Mononuclear cell (primary cell): ENCODE measurements around the gene IFT25. TPM values are rescaled to one million over a fixed set of nuclear protein-coding genes. Genes with fewer than 3 reads are reported as not detected.
"Not testable (repeated sequence)": the region's sequence is repeated elsewhere in the genome, so short reads cannot be mapped to it uniquely, and the experiment has no call there.

Experiments used
- H3K27me3 ChIP-seq: 2 replicates; pipeline ENCODE4 v1.6.0; 2011; ENCODE audit warnings: low read length, control low read depth; ENCODE audit not compliant: insufficient read depth
- H3K4me1 ChIP-seq: 2 replicates; pipeline ENCODE4 v1.5.1; 2011; ENCODE audit warnings: mild to moderate bottlenecking, low read length, control low read depth; ENCODE audit not compliant: insufficient read depth
- H3K4me3 ChIP-seq: 2 replicates; pipeline ENCODE4 v1.5.1; 2011; ENCODE audit warnings: mild to moderate bottlenecking, low read length, moderate library complexity
- H3K9me3 ChIP-seq: 2 replicates; pipeline ENCODE4 v1.5.1; 2011; ENCODE audit warnings: low read depth, mild to moderate bottlenecking, control low read depth, low read length
- total RNA-seq: library from RNA; depleted of rRNA; stranded (reverse); fragments of >200 nt; gene quantifications from one replicate; pipeline ENCODE4 v1.2.3, GENCODE V29; 2012

Gene IFT25
- total RNA-seq = 16.3 TPM

DNA sequence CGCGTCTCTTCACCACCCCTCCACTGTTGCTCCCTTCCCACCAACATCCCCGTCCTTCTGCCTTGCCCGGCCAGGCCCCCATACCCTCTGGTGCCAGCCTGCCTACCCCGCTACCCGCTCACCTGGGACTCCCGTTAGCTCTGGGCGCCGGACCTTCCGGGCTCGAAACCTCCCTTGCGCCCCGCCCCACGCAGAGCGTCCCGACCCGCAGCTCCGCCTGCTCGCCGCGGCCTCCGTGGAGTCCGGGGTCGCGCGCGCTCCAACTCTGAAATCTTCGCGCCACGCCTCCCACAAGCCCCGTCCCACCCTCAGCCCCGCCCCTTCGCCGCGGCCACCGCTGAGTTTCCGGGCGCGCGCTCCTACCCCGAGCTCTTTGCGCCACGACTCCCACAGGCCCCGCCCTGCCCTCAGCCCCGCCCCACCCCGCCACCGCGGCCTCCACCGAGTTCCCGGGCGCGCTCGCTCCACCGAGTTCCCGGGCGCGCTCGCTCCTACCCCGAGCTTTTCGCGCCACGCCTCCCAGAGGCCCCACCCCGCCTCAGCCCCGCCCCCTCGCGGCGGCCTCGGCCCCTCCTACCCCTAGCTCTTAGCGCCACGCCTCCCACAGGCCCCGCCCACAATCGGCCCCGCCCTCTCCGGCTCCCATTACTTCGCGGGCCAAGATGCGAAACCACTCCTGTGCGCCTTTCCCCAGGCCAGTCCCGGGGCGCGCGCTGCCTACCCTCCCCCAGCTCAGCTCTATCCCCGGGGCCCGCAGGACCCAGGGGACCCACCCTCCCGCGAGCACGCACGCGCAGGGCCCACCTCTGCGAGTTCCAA, at the start of gene IFT25:
IFT25 (minus strand) TSS at position 267 of the 819 bp plus-strand sequence. CDS start 5,617 bp downstream, outside the sequence.
- no peaks in the 10 kb centered on the region for H3K27me3 ChIP-seq
- peak within 1 kb of the TSS; percentile 79 for H3K4me3 ChIP-seq
- no peaks in the 10 kb centered on the region for H3K9me3 ChIP-seq
- H3K4me1 ChIP-seq = peaks cover 25% of the 10 kb centered on the region

DNA sequence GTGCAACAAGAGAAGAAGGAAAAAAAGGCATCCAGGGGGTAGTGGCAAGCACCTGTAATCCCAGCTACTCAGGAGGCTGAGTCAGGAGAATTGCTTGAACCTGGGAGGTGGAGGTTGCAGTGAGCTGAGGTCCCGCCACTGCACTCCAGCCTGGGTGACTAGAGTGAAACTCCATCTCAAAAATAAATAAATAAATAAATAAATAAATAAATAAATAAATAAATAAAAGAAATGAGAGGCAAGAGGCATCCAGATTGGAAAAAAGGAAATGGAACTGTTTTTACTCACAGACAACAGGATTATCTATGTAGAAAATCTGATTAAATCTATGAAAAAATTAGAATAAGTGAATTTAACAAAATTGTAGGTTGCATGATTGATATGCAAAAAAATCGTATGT, 49.0 kb upstream of the IFT25 start:
- not testable (repeated sequence) for H3K4me3 ChIP-seq, H3K27me3 ChIP-seq, H3K9me3 ChIP-seq, H3K4me1 ChIP-seq

DNA sequence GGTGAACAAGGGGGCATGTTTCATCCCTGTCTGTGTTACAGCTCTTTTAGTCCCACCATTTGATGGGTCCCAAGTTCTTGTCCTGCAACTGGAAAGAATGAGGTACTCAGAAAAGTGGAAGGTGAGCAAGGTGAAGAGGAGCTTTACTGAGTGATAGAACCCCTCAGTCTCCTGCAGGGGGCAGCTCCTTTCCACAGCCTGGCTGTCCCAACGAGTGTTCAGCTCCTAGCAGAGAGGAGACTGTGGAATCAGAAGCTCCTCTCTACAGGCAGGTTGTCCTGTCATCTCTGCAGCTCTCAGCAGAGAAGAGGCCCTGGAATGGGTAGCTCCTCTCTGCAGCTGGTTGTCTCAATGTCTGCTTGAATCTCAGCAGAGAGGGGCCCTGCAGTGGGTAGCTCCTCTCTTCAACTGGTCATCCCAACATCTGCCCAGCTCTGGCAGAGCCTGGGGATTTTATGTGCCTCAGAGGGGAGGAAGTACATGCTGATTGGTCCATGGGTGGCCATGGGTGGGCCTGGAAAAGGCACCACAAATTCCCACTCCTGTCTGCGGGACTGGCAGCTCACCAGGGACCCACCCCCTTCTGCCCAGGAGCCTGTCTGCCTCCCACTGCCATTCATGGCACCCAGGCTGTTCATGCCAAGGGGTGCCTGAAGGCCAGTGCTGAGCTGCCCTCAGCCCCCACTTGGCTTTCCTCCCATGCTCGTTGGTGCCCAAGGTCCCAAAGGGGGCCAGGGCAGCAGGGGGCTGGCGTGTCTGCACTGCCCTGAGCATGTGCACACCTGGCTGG, 46.8 kb upstream of the IFT25 start:
- no peaks in the 10 kb centered on the region for H3K27me3 ChIP-seq
- H3K4me3 ChIP-seq = no peak overlapping the region
- H3K4me1 ChIP-seq = no peaks in the 10 kb centered on the region
- H3K9me3 ChIP-seq = no peaks in the 10 kb centered on the region

DNA sequence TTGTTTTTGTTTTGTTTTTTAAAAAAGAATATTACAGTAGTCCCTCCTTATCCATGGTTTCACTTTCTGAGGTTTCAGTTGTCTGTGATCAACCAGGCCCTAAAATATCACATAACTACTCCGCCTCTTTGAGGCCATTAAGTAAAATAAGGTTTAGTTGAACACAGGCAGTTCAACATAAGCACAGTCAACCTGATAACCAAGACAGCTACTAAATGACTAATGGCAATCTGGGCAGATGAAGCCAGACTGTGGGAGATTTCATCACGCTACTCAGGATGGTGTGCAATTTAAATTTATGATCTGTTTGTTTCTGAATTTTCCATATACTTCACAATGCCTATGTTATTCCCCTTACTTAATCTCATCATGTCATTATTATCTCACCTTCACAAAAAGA, 42.4 kb upstream of the IFT25 start:
- H3K4me3 ChIP-seq = no peak overlapping the region
- no peaks in the 10 kb centered on the region for H3K9me3 ChIP-seq
- H3K4me1 ChIP-seq = no peaks in the 10 kb centered on the region
- no peaks in the 10 kb centered on the region for H3K27me3 ChIP-seq

DNA sequence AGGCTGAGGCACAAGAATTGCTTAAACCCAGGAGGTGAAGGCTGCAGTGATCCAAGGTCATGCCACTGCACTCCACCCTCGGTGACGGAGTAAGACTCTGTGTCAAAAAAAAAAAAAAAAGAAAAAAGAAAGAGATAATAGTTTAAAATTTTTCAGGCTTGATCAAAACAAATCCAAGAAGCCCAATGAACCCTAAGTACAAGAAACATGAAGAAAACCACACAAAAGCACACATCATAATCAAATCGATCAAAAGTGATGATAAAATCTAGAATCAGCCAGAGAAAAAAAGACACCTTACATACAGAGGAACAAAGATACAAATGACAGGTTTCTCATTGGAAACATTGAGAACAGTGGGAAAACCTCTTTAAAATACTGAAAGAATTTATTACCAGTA, 41.0 kb upstream of the IFT25 start:
- Histone ChIP-seq H3K9me3 (no peaks in the 10 kb centered on the region), H3K4me3 (no peak overlapping the region), H3K27me3 (no peaks in the 10 kb centered on the region), H3K4me1 (peaks cover 7% of the 10 kb centered on the region)

DNA sequence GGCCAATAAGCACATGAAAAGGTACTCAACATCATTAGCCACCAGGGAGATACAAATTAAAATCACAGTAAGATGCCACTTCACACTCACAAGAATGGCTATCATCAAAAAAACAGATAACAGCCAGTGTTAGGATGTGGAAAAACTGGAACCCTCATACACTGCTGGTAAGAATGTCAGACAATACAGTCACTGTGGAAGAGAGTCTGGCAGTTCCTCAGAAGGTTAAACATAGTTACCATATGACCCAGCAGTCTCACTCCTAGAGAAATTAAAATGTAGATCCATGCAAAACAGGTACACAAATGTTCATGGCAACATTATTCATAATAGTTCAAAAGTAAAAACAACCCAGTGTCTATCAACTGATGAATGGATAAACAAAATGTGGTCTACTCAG, 39.2 kb upstream of the IFT25 start:
- no peaks in the 10 kb centered on the region for H3K9me3 ChIP-seq
- H3K27me3 ChIP-seq = no peaks in the 10 kb centered on the region

DNA sequence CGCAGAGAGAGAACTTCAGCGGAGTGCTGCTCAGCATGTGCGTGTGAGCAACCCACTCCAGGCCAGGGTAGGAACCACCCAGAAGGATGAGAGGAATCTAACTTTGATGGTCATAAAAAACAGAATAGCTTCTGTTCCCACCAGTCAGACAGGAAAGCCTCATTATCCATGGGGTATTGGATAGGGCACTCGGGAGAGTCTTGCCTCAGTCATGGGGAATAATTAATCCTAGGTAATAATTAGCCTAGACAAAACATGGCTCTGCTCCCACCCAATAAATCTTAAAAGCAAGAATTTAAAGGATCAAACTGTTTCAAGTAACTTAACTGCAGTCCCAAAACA, 37.2 kb upstream of the IFT25 start:
- Histone ChIP-seq H3K27me3 (no peaks in the 10 kb centered on the region), H3K9me3 (no peaks in the 10 kb centered on the region), H3K4me3 (no peak overlapping the region), H3K4me1 (peaks cover 7% of the 10 kb centered on the region)

More for the DNA sequence above, 39.2 kb upstream of the IFT25 start:
- Histone ChIP-seq H3K4me3 (no peak overlapping the region), H3K4me1 (peaks cover 7% of the 10 kb centered on the region)

DNA sequence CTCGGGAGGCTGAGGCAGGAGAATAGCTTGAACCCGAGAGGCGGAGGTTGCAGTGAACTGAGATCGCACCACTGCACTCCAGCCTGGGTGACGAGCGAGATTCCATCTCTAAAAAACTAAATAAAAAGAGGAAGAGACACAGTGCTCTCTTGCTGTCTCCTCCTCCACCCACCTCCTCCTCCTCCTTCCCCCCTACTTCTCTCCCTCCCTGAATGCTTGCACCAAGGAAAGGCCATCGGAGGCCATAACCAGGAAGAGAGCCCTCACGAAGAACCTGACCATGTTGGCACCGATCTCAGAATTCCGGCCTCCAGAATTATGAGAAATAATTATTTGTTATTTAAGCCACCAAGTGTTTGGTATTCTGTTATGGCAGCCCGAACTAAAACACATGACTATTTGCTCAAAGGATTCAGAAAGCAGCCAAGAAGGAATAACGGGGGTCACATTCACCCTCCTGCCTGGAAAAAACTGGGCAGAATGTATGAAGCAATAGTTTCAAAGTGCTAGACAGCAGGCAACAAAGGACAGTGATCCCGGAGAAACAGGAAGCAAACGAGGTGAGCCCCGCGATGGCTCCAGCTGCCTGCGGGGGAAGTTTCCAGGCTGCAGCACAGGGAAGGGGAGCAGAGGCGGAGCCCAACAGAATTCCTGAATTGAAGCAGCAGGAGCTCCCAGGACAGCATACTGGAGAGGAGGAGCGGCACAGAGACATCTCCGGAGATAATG, 36.7 kb upstream of the IFT25 start:
- Histone ChIP-seq H3K4me1 (peaks cover 7% of the 10 kb centered on the region), H3K27me3 (no peaks in the 10 kb centered on the region), H3K4me3 (peak overlapping the region; percentile 37), H3K9me3 (no peaks in the 10 kb centered on the region)

DNA sequence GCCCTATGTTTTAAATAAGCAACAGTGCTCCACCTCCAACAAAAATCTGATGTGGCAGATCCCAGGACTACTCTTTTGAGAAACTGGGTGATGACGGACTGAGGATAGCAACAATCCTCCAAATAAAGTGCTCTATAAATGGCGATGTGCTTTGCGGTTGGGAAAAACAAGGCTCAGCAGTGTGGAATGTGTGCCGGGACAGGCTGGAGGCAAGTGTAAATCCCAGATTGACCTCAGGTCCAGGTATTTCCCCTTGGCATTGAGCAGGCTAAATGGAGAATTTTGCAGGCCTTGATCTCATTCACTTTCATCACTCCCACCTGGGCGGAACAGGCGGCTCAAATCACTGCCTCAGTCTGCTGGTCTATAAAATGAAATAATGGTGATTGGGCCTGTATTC, 35.7 kb upstream of the IFT25 start:
- Histone ChIP-seq H3K27me3 (no peaks in the 10 kb centered on the region), H3K4me1 (peaks cover 7% of the 10 kb centered on the region), H3K9me3 (no peaks in the 10 kb centered on the region), H3K4me3 (no peak overlapping the region)

DNA sequence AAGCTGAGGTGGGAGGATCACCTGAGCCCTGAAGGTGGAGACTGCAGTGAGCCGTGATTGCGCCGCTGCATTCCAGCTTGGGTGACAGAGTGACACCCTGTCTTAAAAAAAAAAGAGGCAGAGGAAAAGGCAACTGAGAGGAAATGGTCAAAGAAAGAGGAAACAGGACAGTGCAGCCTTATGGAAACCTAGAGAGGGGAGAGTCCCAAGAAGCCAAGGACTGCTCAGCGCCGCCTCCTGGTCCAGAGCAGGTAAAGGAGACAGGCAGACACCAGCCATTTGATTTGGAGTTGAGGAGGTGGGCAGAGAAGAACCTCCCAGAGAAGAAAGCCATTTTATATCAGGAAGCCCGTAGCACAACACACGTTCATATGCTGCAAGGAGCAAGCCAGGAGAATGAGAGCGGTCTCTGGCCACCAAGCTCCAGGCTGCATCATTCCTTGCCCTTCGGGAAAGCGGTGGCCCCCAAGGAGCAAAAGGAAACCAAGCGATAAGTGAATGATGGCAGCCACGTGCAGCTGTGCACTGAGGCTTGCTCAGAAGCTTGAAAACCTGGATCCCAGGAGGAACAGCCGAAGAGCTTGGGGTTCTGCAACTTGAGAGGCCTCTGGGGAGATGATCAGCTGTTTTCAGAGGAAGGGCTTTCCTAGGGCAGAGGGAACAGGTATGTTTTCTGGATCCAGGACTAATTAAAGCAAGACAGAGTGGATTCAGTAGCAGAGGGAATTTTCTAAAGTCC, 34.4 kb upstream of the IFT25 start:
- Histone ChIP-seq H3K9me3 (no peaks in the 10 kb centered on the region), H3K4me3 (no peak overlapping the region), H3K4me1 (peaks cover 7% of the 10 kb centered on the region)

DNA sequence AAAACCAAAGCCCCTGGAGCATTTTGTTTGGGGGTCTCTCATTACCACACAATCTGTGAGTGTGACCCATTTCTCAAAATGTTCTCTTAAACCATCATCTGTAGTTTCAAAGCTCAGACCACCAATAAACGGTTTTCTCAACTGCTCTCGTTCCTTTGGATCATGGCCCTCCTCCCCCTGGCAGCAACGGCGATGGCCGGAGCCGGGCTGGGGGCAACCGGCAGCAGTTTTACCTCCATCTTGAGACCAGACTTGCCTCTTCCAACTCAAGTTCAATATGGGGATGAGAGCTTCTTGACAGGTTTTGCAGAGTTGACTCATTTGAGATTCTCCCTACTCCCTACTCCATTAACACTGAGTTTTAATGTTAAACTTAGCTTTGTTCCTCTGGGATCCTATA, 30.4 kb upstream of the IFT25 start:
- Histone ChIP-seq H3K4me3 (no peak overlapping the region), H3K4me1 (no peaks in the 10 kb centered on the region), H3K9me3 (no peaks in the 10 kb centered on the region), H3K27me3 (no peaks in the 10 kb centered on the region)

More for the DNA sequence above, 34.4 kb upstream of the IFT25 start:
- no peaks in the 10 kb centered on the region for H3K27me3 ChIP-seq

DNA sequence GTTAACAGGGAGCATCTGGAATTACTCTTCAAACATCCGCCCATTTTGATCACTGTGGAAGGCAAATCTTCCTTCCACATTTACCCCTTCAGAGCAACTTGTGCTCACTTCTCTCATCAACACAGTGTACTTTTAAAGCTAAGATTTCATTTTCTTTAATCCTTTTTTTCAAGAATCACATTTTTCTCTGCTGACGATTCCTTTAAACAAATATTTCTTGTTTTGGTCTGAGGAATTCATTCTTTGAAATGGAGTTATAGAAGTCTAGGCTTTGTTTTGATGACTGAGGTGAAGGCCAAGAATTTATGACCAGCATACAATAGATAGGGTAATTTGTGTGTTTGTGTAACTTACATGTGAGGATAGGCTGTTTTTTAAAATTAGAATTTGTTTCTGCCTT, 26.2 kb upstream of the IFT25 start:
- Histone ChIP-seq H3K9me3 (no peaks in the 10 kb centered on the region), H3K4me1 (no peaks in the 10 kb centered on the region), H3K27me3 (no peaks in the 10 kb centered on the region), H3K4me3 (no peak overlapping the region)

DNA sequence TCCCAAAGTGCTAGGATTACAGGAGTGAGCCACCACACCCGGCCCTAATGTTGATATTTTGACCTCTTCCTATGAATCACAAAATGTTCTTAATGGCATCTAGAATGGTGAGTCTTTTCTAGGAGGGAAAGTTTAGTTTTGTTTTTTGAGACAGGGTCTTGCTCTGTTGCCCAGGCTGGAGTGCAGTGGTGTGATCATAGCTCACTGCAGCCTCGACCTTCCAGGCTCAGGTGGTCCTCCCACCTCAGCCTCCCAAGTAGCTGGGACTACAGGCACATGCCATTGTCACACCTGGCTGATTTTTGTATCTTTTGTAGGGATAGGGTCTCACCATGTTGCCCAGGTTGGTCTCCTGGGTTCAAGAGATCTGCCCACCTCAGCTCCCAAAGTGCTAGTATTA, 23.8 kb upstream of the IFT25 start:
- not testable (repeated sequence) for H3K4me3 ChIP-seq

DNA sequence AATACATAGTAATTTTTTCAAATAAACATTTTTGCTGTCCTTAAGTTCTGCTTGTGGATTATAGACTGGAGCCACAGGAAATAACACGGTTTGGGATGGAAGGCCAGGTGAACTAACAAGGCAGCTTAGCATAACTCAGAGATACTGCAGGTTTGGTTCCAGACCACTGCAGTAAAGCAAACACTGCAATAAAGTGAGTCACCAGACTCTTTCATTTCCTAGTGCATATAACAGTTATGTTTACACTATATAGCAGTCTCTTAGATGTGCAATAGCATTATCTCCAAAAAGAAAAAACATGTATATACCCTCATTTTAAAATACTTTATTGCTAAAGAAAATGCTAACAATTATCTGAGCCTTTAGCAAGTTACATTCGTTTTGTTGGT, 22.6 kb upstream of the IFT25 start:
- H3K27me3 ChIP-seq = no peaks in the 10 kb centered on the region
- H3K4me3 ChIP-seq = no peak overlapping the region
- no peaks in the 10 kb centered on the region for H3K4me1 ChIP-seq
- H3K9me3 ChIP-seq = no peaks in the 10 kb centered on the region

More for the DNA sequence above, 23.8 kb upstream of the IFT25 start:
- H3K27me3 ChIP-seq, H3K4me1 ChIP-seq, H3K9me3 ChIP-seq: not testable (repeated sequence)
